Activated CD4-positive, alpha-beta T cell treated with anti-CD3 and anti-CD28 coated beads, Interleukin-2, amount 10 ng/mL, durations not matched to agents 7 days and 5 days (primary cell): ENCODE measurements around the gene FGF1. TPM values are rescaled to one million over a fixed set of nuclear protein-coding genes. Genes with fewer than 3 reads are reported as not detected.

Experiments
- CTCF ChIA-PET: fragments of 350-600 bp; sonication (Branson Sonifier 250); formaldehyde crosslinking; loops from one replicate; lab custom pipeline; 2021; ENCODE audit warnings: antibody characterized with exemption; lab: Charles Lee
- POLR2A ChIA-PET: fragments of 350-600 bp; sonication (Branson Sonifier 250); formaldehyde crosslinking; loops from one replicate; lab custom pipeline; 2021; ENCODE audit warnings: antibody characterized with exemption; lab: Charles Lee
- DNase-seq: peaks from one replicate; pipeline ENCODE4 v3.0.0-alpha.2; 2020
- H3K27ac Mint-ChIP-seq: one replicate; pipeline ENCODE4 v1.8.0; 2021; ENCODE audit warnings: mild to moderate bottlenecking, moderate library complexity, mixed read lengths
- H3K27me3 Mint-ChIP-seq: one replicate; pipeline ENCODE4 v1.8.0; 2021; ENCODE audit warnings: mixed read lengths
- H3K36me3 Mint-ChIP-seq: one replicate; pipeline ENCODE4 v1.8.0; 2021; ENCODE audit warnings: low read depth, mixed read lengths
- H3K4me1 Mint-ChIP-seq: one replicate; pipeline ENCODE4 v1.8.0; 2021; ENCODE audit warnings: mixed read lengths
- H3K4me3 Mint-ChIP-seq: one replicate; pipeline ENCODE4 v1.8.0; 2021; ENCODE audit warnings: mild to moderate bottlenecking, moderate library complexity, mixed read lengths
- H3K9me3 Mint-ChIP-seq: one replicate; pipeline ENCODE4 v1.8.0; 2021; ENCODE audit warnings: mixed read lengths
- total RNA-seq, 2 experiments: library from RNA; stranded (reverse); gene quantifications; one replicate each; pipeline ENCODE4 v1.2.3, GENCODE V29; 2021

The FGF1 gene
- total RNA-seq, 2 experiments from 2014 or later: not detected

GRCh38 chr5:142544071-142544753 lies 141.7 kb downstream of the FGF1 start:
- Mint-ChIP-seq H3K27me3 (peaks cover 7% of the 10 kb centered on the region), H3K27ac (no peak overlapping the region), H3K36me3 (no peaks in the 10 kb centered on the region), H3K9me3 (no peaks in the 10 kb centered on the region), H3K4me3 (no peak overlapping the region), H3K4me1 (no peaks in the 10 kb centered on the region)
- ChIA-PET POLR2A (no interaction called here), CTCF (interaction anchor here (1.1 to 1.3 kb wide), 2 partner anchors 16 to 157 kb away, joined by 3 read pairs; no protein-coding TSS in a partner anchor)
- DNase-seq: no peak

GRCh38 chr5:142542906-142543305 lies 143.0 kb downstream of the FGF1 start:
- Mint-ChIP-seq H3K27me3 (peaks cover 4% of the 10 kb centered on the region), H3K36me3 (no peaks in the 10 kb centered on the region), H3K27ac (no peak overlapping the region), H3K9me3 (no peaks in the 10 kb centered on the region), H3K4me3 (no peak overlapping the region), H3K4me1 (no peaks in the 10 kb centered on the region)
- POLR2A ChIA-PET: no interaction called here
- CTCF ChIA-PET: interaction anchor here (1.3 kb wide), 1 partner anchor 155 kb away, joined by 3 read pairs; no protein-coding TSS in a partner anchor
- no peak for DNase-seq

Other genes starting within 250 kb of the FGF1 start
- gene ARHGAP26, start 84.3 kb upstream of the FGF1 start, total RNA-seq: 10 to 100 TPM; 21.0 to 21.5 TPM